Measurements from ENCODE around the gene LIMA1.
"Not testable (repeated sequence)": the region's sequence is repeated elsewhere in the genome, so short reads cannot be mapped to it uniquely, and the experiment has no call there.

Gene LIMA1

GRCh38 chr12:50276912-50277671 lies 6.2 kb downstream of the LIMA1 start:
- DNase-seq (ENCODE audit: low spot score), result no peak
- no peak for TF ChIP-seq CTCF (IDR thresholded peaks at IDR 0.05; ENCODE audit: extremely low read depth, missing control alignments)

GRCh38 chr12:50276068-50276467 lies 7.3 kb downstream of the LIMA1 start:
- no peak for TF ChIP-seq CTCF (IDR thresholded peaks at IDR 0.05; ENCODE audit: extremely low read depth, missing control alignments)
- DNase-seq (ENCODE audit: low spot score), result no peak

- no peak for TF ChIP-seq CTCF (IDR thresholded peaks at IDR 0.05; ENCODE audit: extremely low read depth, missing control alignments)
These were observed 7.8 kb downstream of the LIMA1 start for GRCh38 chr12:50275556-50275955.

GRCh38 chr12:50275127-50275526 lies 8.2 kb downstream of the LIMA1 start:
- not testable (repeated sequence) for DNase-seq (ENCODE audit: low spot score)

More at GRCh38 chr12:50275556-50275955, 7.8 kb downstream of the LIMA1 start:
- DNase-seq (ENCODE audit: low spot score), result no peak

- no peak for DNase-seq (ENCODE audit: low spot score)
- TF ChIP-seq CTCF (IDR thresholded peaks at IDR 0.05; ENCODE audit: extremely low read depth, missing control alignments), result no peak
These were observed 11.5 kb downstream of the LIMA1 start for GRCh38 chr12:50271724-50272247.

- no peak for DNase-seq (ENCODE audit: low spot score)
- no peak for TF ChIP-seq CTCF (IDR thresholded peaks at IDR 0.05; ENCODE audit: extremely low read depth, missing control alignments)
These were observed 14.8 kb downstream of the LIMA1 start for GRCh38 chr12:50268482-50268881.

GRCh38 chr12:50265770-50266524 lies 17.4 kb downstream of the LIMA1 start:
- no peak for TF ChIP-seq CTCF (IDR thresholded peaks at IDR 0.05; ENCODE audit: extremely low read depth, missing control alignments)
- no peak for DNase-seq (ENCODE audit: low spot score)
